KBM-7 (cell line): Measurements from ENCODE around the gene ARL15.

Experiments used
- DNase-seq: peaks from one replicate; pipeline ENCODE4 v3.0.0-alpha.2; 2015
- in situ Hi-C: fragments of 300-500 bp; cut with MboI; formaldehyde crosslinking; loops from 2 replicates; pipeline ENCODE4 v1.14.3; 2020; ENCODE audit warnings: low sequenced_read_pairs, low pct_unique_long_range_greater_than_20kb, mixed read lengths

ARL15 gene

GRCh38 chr5:54259981-54260380, 50.4 kb downstream of the ARL15 start:
- in situ Hi-C loops = no loop called here
- DNase-seq = no peak

DNA sequence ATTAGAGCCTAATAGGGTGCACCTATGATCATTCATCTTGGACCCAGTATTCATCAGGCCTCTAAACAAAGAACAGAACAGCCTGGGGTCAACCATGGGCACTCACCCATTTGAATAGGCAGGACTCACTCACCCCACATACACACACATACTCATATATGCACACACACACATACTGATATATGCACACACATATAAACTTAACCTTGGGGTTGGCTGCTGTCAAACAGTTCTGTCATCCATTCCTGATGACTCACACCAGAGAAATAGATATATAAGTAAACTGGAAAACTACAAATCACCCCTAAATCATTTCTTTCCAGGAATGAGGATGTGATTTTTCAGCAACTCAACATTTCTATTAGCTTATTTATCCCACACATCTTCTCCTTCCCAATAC, 51.3 kb downstream of the ARL15 start:
- in situ Hi-C loops = no loop called here
- DNase-seq = no peak

DNA sequence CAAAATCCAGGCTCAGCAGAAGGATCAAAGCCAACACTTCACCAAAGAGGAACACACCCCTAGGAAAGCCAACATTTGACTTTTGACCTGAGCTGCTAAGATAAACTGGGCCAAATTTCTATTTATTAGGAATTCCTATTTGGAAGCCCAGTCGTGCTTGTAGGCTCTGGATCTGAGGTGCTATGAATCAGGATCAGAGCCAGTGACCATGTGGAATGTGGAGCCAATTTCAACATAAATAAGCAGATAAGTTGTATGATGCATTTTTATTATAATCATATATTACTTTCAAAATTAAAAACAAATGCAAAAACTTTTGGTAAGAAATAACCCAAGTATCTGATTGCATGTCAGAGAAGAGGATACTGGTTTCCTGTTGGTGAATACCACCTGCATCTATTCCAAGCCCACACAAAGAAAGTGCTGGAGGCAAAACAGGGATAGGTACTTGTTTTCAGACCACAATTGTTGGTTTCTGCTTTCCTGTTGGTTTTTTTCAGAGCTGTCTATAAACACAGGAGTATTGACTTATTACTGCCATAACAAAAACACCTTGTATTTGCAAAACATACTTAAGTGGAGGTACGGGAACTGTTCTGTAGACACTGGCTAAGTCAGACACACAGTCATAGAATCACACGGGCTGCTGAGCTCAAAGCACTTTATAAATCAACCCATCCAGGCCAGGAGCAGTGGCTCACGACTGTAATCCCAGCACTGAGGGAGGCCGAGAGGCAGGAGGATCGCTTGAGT, 52.8 kb downstream of the ARL15 start:
- in situ Hi-C loops = no loop called here
- no peak for DNase-seq

DNA sequence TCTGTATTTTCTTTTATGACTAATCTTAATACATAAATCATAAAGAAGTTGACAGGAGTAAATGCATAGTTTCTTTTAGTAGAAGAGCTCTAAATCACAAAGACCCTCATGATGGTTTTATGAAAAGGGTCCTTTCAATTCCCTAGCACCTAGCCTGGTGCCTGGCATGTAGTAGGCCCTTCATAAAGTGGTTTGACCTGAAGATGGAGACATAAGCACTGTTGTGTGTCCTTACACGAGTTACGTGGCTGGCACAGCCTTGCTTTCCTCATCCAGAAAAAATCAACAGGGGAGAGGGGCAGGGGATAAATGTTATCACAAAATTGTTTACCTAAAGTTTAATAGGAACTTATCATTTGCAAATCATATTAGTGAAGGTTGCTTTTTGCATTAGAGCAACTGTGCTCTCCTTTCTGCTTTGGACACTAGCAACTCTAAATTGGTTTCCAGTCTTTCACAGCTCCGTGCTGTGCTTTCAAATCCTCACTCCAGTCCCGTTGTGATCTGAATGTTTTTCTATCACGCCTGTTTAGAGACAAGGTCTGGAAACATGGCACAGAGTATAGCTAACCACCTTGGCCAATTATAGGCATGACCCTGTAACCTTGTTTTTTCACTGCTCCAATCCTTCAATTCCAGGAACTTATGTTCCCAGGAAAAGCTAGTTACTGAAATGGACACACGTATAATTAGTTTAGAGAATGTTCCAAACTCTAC, 55.7 kb downstream of the ARL15 start:
- DNase-seq = peak; percentile 12
- in situ Hi-C loops = no loop called here

DNA sequence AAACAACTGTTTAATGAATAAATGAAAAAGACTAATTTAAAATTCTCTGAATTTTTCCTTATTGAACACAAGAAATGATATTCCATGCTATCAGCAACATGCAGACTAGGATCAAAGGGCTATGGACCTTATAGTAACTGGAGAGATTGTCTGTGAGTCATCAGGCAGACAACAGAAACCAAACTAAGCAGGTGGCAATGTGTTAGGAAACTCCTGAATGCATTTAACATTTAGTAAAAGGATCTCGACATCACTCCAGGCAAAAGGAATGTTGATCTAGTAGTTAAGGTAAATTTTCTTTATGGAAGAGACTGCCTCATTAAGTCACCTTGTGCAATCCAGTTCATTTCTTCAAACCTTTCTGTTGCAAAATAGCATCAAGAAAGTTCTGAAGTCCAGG, 58.4 kb downstream of the ARL15 start:
- in situ Hi-C loops = no loop called here
- DNase-seq = no peak

DNA sequence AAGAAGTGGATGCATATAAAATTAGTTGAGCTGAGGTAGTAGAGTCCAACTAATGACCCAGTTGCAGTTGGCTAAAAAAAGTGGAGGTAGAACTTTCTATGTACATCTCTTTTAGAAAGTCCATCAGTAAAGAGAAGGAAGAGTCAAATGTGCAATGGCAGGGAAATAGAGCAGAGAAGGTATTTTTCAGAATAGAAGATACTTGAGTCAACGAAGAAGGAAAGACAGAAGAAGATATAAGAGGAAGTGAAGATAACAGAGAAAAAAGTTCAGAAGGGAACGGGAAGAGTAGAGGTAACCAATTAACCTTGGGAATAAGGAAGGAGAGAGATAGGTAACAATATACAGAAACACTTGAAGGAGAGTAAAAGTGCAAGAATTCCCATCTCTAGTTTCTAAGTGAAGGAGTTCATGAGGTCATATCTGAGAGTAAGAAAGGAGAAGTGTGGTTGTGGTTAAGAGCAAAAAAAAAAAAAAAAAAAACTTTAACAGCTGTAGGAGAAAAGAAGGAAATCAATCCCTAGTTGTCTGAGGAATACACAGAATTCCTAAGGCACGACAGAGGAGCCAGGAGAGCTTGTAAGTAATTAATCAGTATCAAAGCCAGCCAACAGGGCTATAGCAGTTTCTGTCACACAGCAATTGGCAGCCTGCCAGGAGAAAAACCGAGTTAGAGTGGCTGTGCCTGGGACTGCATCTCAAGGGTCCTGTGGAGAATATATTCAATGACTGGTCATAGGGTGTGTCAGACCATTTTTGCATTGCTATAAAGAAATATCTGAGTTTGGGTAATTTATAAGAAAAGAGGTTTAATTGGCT, 61.0 kb downstream of the ARL15 start:
- DNase-seq = peak; percentile 85
- in situ Hi-C loops = loop anchor here (25.0 kb wide), 1 partner anchor 613 kb away; no protein-coding TSS in a partner anchor

DNA sequence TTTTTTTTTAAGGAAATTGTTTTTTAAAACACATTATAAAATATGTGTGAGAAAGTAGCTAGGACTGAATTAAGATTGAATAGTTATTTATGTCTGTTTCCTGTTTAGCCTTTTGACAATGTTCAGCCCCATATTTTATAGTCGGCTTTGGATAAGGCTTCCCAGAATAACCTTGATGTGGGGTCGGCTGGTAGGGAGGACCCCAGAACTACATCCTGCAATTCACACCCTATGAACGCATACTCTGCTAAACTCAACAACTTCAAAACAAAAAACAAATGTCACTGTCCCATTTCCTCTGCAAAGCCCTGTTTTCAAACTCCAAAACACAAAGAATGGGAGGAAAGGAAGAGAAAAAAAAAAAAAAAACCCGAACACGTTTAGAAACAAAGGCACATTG, 63.1 kb downstream of the ARL15 start:
- in situ Hi-C loops = loop anchor here (25.0 kb wide), 1 partner anchor 615 kb away; no protein-coding TSS in a partner anchor
- no peak for DNase-seq

DNA sequence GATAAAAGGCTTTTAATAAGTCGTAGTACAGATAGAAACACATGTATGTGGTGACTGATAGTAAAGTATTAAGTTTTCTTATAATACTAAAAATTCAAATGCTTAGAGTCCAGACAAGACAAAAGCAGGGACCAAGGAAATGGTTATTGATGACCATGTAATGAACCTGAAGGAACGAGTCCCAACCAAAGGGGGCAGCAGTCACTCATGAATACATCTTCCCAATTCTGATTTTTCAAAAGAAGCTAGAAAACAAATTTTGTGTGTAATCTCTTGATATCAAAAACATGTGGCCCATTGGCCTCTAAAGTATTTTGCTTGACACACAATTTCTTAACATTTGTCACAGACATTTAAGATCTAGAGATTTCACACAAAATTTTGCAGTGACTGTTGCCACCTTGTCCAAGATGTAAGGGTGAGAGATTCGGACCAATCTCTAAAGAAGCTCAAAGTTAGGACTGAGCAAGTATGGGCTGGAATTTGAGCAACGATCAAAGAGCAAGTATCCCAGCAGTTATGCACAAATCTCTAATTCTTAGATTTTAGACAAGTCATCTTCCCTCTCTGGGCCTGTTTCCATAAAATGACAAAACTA, 66.8 kb downstream of the ARL15 start:
- in situ Hi-C loops = loop anchor here (25.0 kb wide), 1 partner anchor 619 kb away; no protein-coding TSS in a partner anchor
- DNase-seq = peak; percentile 56

DNA sequence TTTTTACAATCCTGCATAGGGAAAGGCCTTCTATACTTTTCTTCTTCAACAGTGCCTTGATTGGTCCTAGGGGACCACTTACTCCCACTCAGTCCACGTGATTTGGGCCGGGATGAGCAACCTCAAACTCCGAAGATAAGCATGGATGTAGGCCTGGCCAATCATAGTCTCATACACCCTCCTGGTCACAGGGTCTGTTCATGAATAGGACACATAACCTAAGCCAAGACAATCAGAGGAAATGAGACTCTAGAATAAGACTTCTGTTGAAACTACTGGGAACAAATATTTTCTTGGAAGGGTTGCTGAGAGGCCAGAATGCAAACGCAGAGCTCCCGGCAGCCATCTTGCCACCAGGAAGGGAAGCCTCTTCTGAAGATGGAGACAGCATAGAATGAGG, 68.1 kb downstream of the ARL15 start:
- no peak for DNase-seq
- in situ Hi-C loops = loop anchor here (25.0 kb wide), 1 partner anchor 620 kb away; no protein-coding TSS in a partner anchor

DNA sequence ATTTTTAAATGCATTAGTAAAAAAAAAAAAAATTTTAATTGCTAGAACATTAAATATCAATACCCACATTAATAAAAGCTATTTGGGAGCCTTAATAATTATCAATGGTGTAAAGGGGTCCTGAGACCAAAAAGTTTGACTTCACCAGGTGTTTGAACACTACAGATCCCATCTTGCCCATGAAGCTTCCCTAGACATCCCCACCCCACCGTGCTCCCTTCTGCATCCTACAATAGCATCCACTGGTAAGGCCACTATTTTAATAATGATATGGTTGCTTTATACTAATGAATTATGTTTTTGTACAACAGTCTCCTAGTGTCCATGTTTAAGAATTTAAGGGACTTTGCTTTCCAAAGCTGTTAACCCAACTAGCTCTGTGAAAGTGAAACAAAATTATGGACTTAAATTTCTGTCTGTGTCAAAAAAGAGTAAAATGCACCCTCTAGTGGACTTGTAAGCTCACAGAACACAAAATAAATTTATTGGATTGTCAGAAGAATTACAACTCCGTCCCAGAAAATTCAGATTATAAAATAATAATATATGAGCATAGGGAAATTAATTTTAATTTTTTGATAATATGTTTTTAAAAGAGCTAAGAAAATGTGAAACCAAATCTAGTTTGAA, 76.0 kb downstream of the ARL15 start:
- peak; percentile 57 for DNase-seq
- in situ Hi-C loops = loop anchor here (25.0 kb wide), 1 partner anchor 628 kb away; no protein-coding TSS in a partner anchor

DNA sequence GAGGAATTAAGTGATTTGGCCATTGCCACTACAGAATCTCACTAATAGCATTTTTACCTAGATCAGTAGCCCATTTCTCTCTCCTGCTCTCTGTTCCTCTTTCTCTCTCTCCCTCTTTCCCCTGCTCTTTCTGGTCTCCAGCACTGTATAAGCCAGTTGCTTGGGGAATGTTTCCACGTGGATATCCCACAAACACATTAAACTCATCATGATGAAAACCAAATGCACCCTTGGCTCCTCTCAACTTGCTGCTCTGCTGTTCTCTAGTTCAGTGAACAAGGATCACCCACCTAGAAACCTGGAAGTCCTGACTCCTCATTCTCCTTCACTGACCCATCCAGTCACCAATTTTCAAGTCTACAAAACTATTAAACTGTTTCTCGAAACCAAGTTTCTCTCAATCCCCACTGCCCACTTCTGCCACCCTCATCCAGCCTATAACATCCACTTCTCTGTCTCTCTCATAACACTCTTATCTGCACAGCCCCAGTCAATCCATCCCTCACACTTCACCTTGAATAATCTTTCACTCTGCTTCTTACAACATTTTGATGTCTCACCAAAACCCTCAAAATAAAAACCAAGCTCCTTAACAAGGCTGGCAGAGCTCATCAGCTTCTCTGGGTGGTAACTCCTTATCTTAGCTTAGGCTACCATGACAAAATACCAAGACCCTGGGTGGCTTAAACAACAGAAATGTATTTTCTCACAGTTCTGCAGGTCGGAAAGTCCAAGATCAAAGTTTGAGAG, 79.3 kb downstream of the ARL15 start:
- no peak for DNase-seq
- in situ Hi-C loops = loop anchor here (25.0 kb wide), 1 partner anchor 631 kb away; no protein-coding TSS in a partner anchor

DNA sequence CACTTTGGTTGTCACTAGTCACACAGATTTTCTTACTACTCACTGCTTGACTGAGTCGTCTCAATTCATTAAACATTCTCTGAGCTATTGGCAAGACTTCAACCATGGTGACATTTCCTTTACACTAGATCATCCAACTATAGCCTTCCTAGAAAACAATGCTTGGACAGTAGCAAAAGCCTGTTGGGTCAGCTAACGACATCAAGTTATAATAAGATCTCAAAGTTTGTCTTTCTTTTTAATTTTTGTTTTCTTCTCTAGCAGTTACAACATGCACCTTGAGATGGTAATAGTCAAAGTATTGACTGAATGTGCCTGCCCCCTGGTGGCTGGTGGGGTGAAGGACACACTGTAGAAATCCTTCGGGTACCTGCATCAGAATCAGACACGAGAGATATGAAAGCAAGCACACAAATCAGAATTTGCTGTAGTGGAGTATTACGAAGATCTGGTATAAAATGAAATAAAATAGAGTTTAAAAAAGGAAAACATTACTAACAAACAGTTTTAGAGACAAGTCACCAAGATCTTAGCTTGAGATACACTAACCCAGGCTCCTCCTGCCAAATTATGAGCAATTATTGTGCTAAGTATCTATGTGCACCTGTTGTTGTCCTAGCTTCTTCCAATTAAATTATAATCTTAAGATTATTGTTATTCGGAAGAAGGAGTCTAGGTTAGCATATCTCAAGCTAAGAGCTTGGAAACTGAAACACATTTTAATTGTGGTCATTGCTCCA, 81.2 kb downstream of the ARL15 start:
- peak; percentile 72 for DNase-seq
- in situ Hi-C loops = loop anchor here (25.0 kb wide), 1 partner anchor 633 kb away; no protein-coding TSS in a partner anchor

DNA sequence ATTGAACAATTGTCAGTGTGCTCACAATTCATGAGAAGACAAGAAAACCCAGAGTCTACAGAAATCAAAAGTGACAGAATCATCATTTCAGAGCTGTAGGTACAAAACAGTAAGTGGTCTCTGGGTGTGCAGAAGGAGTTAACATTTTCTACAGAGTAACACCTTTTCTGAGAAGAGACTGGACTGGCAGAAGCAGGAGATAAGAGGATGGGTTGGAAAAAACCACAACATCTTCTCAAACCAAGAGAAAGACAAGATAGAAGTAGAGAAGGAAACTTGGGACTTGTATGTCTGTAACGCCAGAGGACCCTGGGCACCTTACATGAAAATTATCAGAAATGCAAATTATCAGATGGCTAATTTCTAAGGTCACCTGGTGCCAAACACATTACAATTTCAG, 82.6 kb downstream of the ARL15 start:
- in situ Hi-C loops = loop anchor here (25.0 kb wide), 1 partner anchor 635 kb away; no protein-coding TSS in a partner anchor
- no peak for DNase-seq

- DNase-seq = no peak
- in situ Hi-C loops = loop anchor here (25.0 kb wide), 1 partner anchor 635 kb away; no protein-coding TSS in a partner anchor
These were observed 83.3 kb downstream of the ARL15 start for GRCh38 chr5:54227109-54227508.

GRCh38 chr5:54226215-54226614, 84.2 kb downstream of the ARL15 start:
- in situ Hi-C loops = loop anchor here (25.0 kb wide), 1 partner anchor 636 kb away; no protein-coding TSS in a partner anchor
- peak; percentile 39 for DNase-seq

DNA sequence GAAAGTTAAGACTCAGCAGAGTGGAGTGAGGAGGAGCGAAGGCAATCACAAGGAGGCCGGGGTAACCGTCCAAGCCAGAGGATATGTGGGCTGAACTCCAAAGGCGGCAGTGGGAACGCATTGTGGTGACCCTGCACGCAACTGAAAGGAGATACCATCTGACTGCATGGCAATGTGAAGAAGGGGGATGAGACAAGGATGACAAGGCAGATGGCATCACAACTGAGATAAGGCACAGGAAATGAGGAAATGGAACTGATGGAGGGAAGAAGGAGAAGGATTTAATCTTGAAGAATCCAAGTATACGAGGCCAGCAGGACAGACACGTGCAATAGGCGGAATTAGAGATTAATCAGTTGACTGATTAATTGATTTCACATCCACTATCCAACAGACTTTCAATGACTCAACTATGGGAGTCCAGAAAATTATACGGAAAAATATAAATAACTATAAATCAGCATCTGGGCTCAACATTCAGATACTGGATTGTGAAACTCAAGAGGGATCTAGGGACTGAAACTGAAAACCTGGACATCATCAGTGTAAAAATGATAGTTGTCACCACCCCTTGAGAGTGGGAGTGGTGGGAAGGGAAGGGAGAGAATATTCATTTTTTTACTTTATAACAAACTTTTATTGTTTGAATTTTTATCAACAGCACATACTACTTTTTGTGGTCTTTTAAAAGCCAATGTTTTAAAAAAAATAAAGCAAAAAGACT, 86.1 kb downstream of the ARL15 start:
- peak; percentile 95 for DNase-seq
- in situ Hi-C loops = loop anchor here (25.0 kb wide), 1 partner anchor 737 kb away; the partner anchor contains the start of gene FST
